KMS-11 (cell line): ENCODE data around the gene BLOC1S4.

ENCODE experiments used
- H2AFZ ChIP-seq: fragments of 200-600 bp; sonication (generic); 2 replicates; pipeline ENCODE4 v1.6.1; 2016; ENCODE audit warnings: antibody characterized with exemption, mixed run types, low read depth
- H3K27ac ChIP-seq: fragments of 200-600 bp; sonication (generic); 2 replicates; pipeline ENCODE4 v1.6.1; 2016; ENCODE audit warnings: mild to moderate bottlenecking, mixed run types
- H3K27me3 ChIP-seq: fragments of 200-600 bp; sonication (generic); 2 replicates; pipeline ENCODE4 v1.6.1; 2017; ENCODE audit warnings: mild to moderate bottlenecking, low read depth, mixed run types, moderate library complexity; ENCODE audit not compliant: insufficient read depth
- H3K36me3 ChIP-seq: fragments of 200-600 bp; sonication (generic); 2 replicates; pipeline ENCODE4 v1.6.1; 2017; ENCODE audit warnings: mild to moderate bottlenecking, mixed run types; ENCODE audit not compliant: insufficient read depth
- H3K4me1 ChIP-seq: fragments of 200-600 bp; sonication (generic); 2 replicates; pipeline ENCODE4 v1.6.1; 2016; ENCODE audit warnings: mild to moderate bottlenecking, low read depth, mixed run types; ENCODE audit not compliant: poor library complexity, severe bottlenecking
- H3K4me2 ChIP-seq: fragments of 200-600 bp; sonication (generic); 2 replicates; pipeline ENCODE4 v1.7.0; 2016; ENCODE audit warnings: mild to moderate bottlenecking, mixed run types
- H3K4me3 ChIP-seq: fragments of 200-600 bp; sonication (generic); IDR thresholded peaks from 2 replicates; pipeline ENCODE4 v1.6.1; 2017; ENCODE audit warnings: low read depth, low read length, mixed read lengths; ENCODE audit not compliant: insufficient read depth
- H3K79me2 ChIP-seq: fragments of 200-600 bp; sonication (generic); 2 replicates; pipeline ENCODE4 v1.6.1; 2016; ENCODE audit warnings: low read depth, mixed run types; ENCODE audit not compliant: insufficient read depth
- H3K9ac ChIP-seq: fragments of 200-600 bp; sonication (generic); 2 replicates; pipeline ENCODE4 v1.6.1; 2016; ENCODE audit warnings: mild to moderate bottlenecking, mixed run types
- H4K20me1 ChIP-seq: fragments of 200-600 bp; sonication (generic); 2 replicates; pipeline ENCODE4 v1.6.1; 2016; ENCODE audit warnings: mild to moderate bottlenecking, mixed run types; ENCODE audit not compliant: insufficient read depth
- CTCF ChIP-seq: fragments of 200-600 bp; sonication (generic); conservative IDR thresholded peaks from 2 replicates; pipeline ENCODE4 v1.6.1; 2017; ENCODE audit warnings: low read depth, mild to moderate bottlenecking, antibody characterized with exemption, low read length, moderate library complexity, mixed read lengths

The BLOC1S4 gene

DNA sequence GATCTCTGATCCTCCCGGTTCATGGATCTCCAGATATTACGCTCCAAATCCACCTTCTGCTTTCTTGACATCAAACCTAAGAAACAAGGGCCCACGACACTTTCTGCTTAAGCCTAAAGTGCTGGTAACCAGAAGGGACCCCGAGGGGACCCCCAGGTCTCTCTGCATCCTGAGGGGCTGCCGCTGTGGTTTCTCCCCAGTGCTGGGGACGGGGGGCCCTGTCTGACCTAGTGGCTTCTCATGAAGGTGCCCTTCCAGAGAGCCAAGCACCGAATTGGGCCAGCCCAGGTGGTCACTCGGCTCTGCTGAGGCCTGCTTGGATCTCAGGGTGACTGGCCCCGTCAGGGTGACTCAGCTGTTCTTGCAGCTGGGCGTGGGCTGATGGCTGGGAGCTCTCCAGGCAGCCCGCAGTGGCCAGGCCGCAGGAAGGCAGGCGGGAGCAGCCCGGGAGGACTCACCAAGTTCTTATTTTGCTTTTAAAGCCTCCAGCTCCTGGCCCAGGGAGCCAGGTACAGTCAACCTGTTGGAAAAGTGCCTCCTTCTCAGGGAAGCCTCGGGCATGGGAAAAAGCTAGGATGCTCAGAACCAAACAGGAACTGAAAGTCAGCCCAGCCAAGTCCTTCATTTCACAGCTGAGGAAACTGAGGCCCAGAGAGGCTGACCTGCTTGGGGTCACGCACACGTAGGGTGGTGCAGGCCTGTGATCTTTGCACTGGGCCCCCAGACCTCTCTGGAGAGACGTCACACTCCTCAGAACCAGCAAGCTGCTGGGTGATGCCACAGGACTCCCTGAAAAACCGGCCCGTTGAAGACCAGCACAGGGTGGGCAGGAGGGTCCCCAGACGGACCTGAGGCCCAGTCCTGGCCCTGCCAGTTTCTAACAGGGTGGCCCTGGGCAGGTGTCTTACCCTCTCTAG lies 16.7 kb downstream of the BLOC1S4 start:
- H3K27me3 ChIP-seq = no peaks in the 10 kb centered on the region
- no peak overlapping the region for H3K4me2 ChIP-seq
- no peaks in the 10 kb centered on the region for H3K79me2 ChIP-seq
- H3K36me3 ChIP-seq = no peaks in the 10 kb centered on the region
- TF ChIP-seq CTCF = no peak
- H3K4me3 ChIP-seq = no peak overlapping the region
- no peaks in the 10 kb centered on the region for H4K20me1 ChIP-seq
- no peaks in the 10 kb centered on the region for H3K4me1 ChIP-seq
- no peak overlapping the region for H3K9ac ChIP-seq
- H2AFZ ChIP-seq = no peak overlapping the region
- no peak overlapping the region for H3K27ac ChIP-seq

DNA sequence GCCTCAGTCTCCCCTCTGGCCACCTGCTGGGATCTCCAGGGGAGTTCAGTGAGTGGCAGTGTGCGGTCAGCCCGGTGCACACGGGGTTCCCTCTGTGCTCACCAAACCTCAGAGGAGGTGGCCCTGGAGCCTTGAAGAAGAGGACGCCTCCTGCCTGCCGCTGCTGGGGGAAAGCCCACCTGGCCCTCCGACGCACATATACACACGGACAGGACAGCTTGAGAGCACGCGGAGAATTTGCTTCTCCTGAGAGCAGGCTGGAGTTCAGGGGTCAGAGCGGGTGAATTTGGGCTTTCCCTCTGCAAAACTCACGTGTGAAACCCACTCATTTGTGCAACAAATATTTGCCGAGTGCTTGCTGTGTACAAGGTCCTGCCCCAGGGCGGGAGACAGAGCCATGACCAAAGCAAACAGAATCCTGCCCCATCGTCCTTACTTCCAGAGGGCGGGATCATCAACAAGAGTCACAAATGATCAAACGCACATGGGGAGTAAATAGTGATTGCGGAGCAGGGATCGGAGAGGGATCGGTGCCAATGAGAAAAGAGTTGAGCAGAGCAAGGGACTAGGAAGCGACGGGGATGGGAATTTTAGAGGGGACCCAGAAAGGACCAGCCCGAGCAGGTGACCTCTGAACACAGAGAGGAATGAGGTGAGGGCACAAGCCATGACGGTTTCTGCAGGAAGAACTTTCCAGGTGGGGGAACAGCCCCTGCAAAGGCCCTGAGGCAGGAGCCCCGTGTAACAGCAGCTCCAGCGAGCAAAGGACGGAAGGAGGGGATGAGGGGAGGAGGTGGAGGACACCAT lies 17.6 kb downstream of the BLOC1S4 start:
- no peaks in the 10 kb centered on the region for H3K79me2 ChIP-seq
- no peaks in the 10 kb centered on the region for H4K20me1 ChIP-seq
- no peak overlapping the region for H3K4me3 ChIP-seq
- no peaks in the 10 kb centered on the region for H3K4me1 ChIP-seq
- no peak for TF ChIP-seq CTCF
- no peak overlapping the region for H3K4me2 ChIP-seq
- no peak overlapping the region for H3K27ac ChIP-seq
- no peak overlapping the region for H2AFZ ChIP-seq
- H3K27me3 ChIP-seq = no peaks in the 10 kb centered on the region
- no peak overlapping the region for H3K9ac ChIP-seq
- H3K36me3 ChIP-seq = no peaks in the 10 kb centered on the region

DNA sequence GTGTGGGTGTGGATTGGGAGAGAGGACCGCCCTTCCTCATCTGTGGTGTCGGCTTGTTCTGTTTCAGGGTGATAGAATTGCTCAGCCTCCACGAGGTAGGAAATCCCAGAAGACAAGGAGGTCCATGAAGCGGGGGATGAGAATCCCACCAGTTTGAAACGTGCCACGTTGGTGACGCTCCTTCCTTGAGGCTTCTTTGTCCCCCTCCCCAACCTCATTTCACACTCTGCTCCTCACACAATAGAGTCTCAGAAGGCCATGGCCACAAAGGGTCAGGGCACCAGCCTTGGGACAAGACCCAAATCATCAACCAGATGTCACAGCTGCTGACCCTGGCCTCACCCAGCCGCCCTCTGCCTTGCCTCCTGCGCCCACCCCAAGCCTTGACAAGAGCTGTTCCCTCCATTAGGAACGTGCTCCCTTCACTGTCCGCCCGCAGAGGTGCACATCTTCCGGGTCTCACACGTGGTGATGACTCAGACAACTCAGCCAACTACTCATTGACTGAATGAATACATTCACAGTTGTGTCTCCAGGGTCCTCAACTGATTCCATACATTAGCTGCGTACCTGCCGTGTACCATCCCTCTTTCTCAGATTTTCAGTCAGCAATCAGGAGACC lies 18.3 kb downstream of the BLOC1S4 start:
- Histone ChIP-seq H3K9ac (no peak overlapping the region), H4K20me1 (no peaks in the 10 kb centered on the region), H3K36me3 (no peaks in the 10 kb centered on the region), H3K4me1 (no peaks in the 10 kb centered on the region), H2AFZ (no peak overlapping the region), H3K4me3 (no peak overlapping the region), H3K79me2 (no peaks in the 10 kb centered on the region), H3K4me2 (no peak overlapping the region), H3K27me3 (no peaks in the 10 kb centered on the region), H3K27ac (no peak overlapping the region)
- TF ChIP-seq CTCF = no peak

DNA sequence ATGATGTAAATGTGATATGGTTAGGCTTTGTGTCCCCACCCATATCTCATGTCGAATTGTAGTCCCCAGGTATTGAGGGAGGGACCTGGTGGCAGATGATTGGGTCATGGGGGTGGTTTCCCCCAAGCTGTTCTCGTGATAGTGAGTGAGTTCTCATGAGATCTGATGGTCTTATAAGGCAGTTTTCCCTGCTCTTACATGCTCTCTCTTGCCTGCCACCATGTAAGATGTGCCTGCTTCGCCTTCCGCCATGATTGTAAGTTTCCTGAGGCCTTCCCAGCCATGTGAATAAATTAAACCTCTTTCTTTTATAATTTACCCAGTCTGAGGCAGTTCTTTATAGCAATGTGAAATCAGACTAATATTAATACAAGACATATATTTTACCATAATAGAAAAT lies 23.9 kb downstream of the BLOC1S4 start:
- H3K36me3 ChIP-seq = no peaks in the 10 kb centered on the region
- H3K27me3 ChIP-seq = no peaks in the 10 kb centered on the region
- no peak overlapping the region for H3K4me3 ChIP-seq
- H3K27ac ChIP-seq = no peak overlapping the region
- H3K4me1 ChIP-seq = no peaks in the 10 kb centered on the region
- H3K9ac ChIP-seq = no peak overlapping the region
- no peak overlapping the region for H3K4me2 ChIP-seq
- no peaks in the 10 kb centered on the region for H4K20me1 ChIP-seq
- H3K79me2 ChIP-seq = no peaks in the 10 kb centered on the region
- no peak for TF ChIP-seq CTCF
- H2AFZ ChIP-seq = no peak overlapping the region
